Loucy (cell line): ENCODE measurements around the gene SECISBP2L.

Experiments used
- H2AFZ ChIP-seq: fragments of 200-600 bp; sonication (generic); 2 replicates; pipeline ENCODE4 v1.6.0; 2016; ENCODE audit warnings: antibody characterized with exemption, mild to moderate bottlenecking, low read length, moderate library complexity
- H3F3A ChIP-seq: fragments of 200-600 bp; 2 replicates; pipeline ENCODE4 v1.6.0; 2016; ENCODE audit warnings: antibody characterized with exemption, low read depth, mild to moderate bottlenecking
- H3K27me3 ChIP-seq: fragments of 200-600 bp; sonication (generic); 2 replicates; pipeline ENCODE4 v1.6.1; 2014; ENCODE audit warnings: low read length, mild to moderate bottlenecking; ENCODE audit not compliant: insufficient read depth, poor library complexity, severe bottlenecking
- H3K36me3 ChIP-seq: fragments of 200-600 bp; sonication (generic); 2 replicates; pipeline ENCODE4 v1.6.1; 2016; ENCODE audit warnings: low read length; ENCODE audit not compliant: insufficient read depth
- H3K4me1 ChIP-seq: fragments of 200-600 bp; sonication (generic); 2 replicates; pipeline ENCODE4 v1.5.1; 2014; ENCODE audit warnings: low read length, mild to moderate bottlenecking; ENCODE audit not compliant: insufficient read depth, poor library complexity, severe bottlenecking
- H3K4me2 ChIP-seq: fragments of 200-600 bp; sonication (generic); 2 replicates; pipeline ENCODE4 v1.6.0; 2014; ENCODE audit warnings: antibody characterized with exemption, low read length, low read depth, mild to moderate bottlenecking; ENCODE audit not compliant: poor library complexity, severe bottlenecking
- H3K4me3 ChIP-seq: fragments of 200-600 bp; sonication (generic); 2 replicates; pipeline ENCODE4 v1.5.1; 2014; ENCODE audit warnings: low read length, mild to moderate bottlenecking, mixed read lengths; ENCODE audit not compliant: poor library complexity, severe bottlenecking
- H3K79me2 ChIP-seq: fragments of 200-600 bp; sonication (generic); 2 replicates; pipeline ENCODE4 v1.6.1; 2014; ENCODE audit warnings: low read length; ENCODE audit not compliant: insufficient read depth
- H3K9ac ChIP-seq: fragments of 200-600 bp; sonication (generic); 2 replicates; pipeline ENCODE4 v1.6.0; 2014; ENCODE audit warnings: mild to moderate bottlenecking, low read depth, low read length, moderate library complexity; ENCODE audit not compliant: poor library complexity, severe bottlenecking
- H3K9me2 ChIP-seq: fragments of 200-600 bp; sonication (generic); replicated peaks from 2 replicates; pipeline ENCODE4 v1.6.1; 2016; ENCODE audit warnings: low read depth, low read length, mixed read lengths
- H3K9me3 ChIP-seq: fragments of 200-600 bp; sonication (generic); 2 replicates; pipeline ENCODE4 v1.6.1; 2014; ENCODE audit warnings: mild to moderate bottlenecking, antibody characterized with exemption, low read length, low read depth; ENCODE audit not compliant: insufficient read depth
- H4K20me1 ChIP-seq: fragments of 200-600 bp; sonication (generic); 2 replicates; pipeline ENCODE4 v1.6.0; 2014; ENCODE audit warnings: antibody characterized with exemption, low read length, mild to moderate bottlenecking; ENCODE audit not compliant: insufficient read depth, poor library complexity, severe bottlenecking
- CTCF ChIP-seq: fragments of 200-600 bp; sonication (generic); conservative IDR thresholded peaks from 2 replicates; pipeline ENCODE4 v1.5.1; 2014; ENCODE audit warnings: mild to moderate bottlenecking, antibody characterized with exemption, low read length
- EZH2phosphoT487 ChIP-seq: fragments of 200-600 bp; IDR thresholded peaks from 2 replicates; pipeline ENCODE4 v1.6.1; 2018; ENCODE audit warnings: antibody characterized with exemption, mild to moderate bottlenecking, moderate library complexity, borderline replicate concordance

SECISBP2L gene

GRCh38 chr15:48955967-48956366 lies 90.3 kb downstream of the SECISBP2L start:
- H3K4me2 ChIP-seq: no peak overlapping the region
- H3K9me3 ChIP-seq: no peaks in the 10 kb centered on the region
- no peaks in the 10 kb centered on the region for H3K4me1 ChIP-seq
- H3K27me3 ChIP-seq: no peaks in the 10 kb centered on the region
- H3K9me2 ChIP-seq: no peaks in the 10 kb centered on the region
- no peaks in the 10 kb centered on the region for H3K79me2 ChIP-seq
- H3K36me3 ChIP-seq: no peaks in the 10 kb centered on the region
- no peaks in the 10 kb centered on the region for H4K20me1 ChIP-seq
- peak overlapping the region; percentile 59; the same call in 1 of the 2 replicates for H2AFZ ChIP-seq
- TF ChIP-seq CTCF (no peak), EZH2phosphoT487 (no peak)
- no peak overlapping the region for H3K4me3 ChIP-seq
- H3K9ac ChIP-seq: no peak overlapping the region
- H3F3A ChIP-seq: no peaks in the 10 kb centered on the region

- H2AFZ ChIP-seq: peak overlapping the region; percentile 59
- H3K4me1 ChIP-seq: no peaks in the 10 kb centered on the region
- no peaks in the 10 kb centered on the region for H3K9me3 ChIP-seq
- H3K4me2 ChIP-seq: no peak overlapping the region
- TF ChIP-seq CTCF: no peak
- TF ChIP-seq EZH2phosphoT487: no peak
- H3K79me2 ChIP-seq: no peaks in the 10 kb centered on the region
- H3K9ac ChIP-seq: no peak overlapping the region
- H3K9me2 ChIP-seq: no peaks in the 10 kb centered on the region
- no peak overlapping the region for H3K4me3 ChIP-seq
- no peaks in the 10 kb centered on the region for H4K20me1 ChIP-seq
- no peaks in the 10 kb centered on the region for H3K36me3 ChIP-seq
- no peaks in the 10 kb centered on the region for H3F3A ChIP-seq
- no peaks in the 10 kb centered on the region for H3K27me3 ChIP-seq
Measured at GRCh38 chr15:48955370-48955769, 90.9 kb downstream of the SECISBP2L start.

- TF ChIP-seq CTCF: no peak
- no peak for TF ChIP-seq EZH2phosphoT487
- H2AFZ ChIP-seq: no peak overlapping the region
- no peaks in the 10 kb centered on the region for H3F3A ChIP-seq
- no peaks in the 10 kb centered on the region for H4K20me1 ChIP-seq
- H3K9ac ChIP-seq: no peak overlapping the region
- no peak overlapping the region for H3K4me2 ChIP-seq
- H3K27me3 ChIP-seq: no peaks in the 10 kb centered on the region
- no peaks in the 10 kb centered on the region for H3K9me2 ChIP-seq
- no peaks in the 10 kb centered on the region for H3K9me3 ChIP-seq
- H3K4me3 ChIP-seq: no peak overlapping the region
- no peaks in the 10 kb centered on the region for H3K4me1 ChIP-seq
- no peaks in the 10 kb centered on the region for H3K36me3 ChIP-seq
- no peaks in the 10 kb centered on the region for H3K79me2 ChIP-seq
Measured at GRCh38 chr15:48954538-48954937, 91.7 kb downstream of the SECISBP2L start.
